H9 (cell line): ENCODE measurements around the gene SCFD2. TPM values are rescaled to one million over a fixed set of nuclear protein-coding genes. Genes with fewer than 3 reads are reported as not detected.
"Not testable (repeated sequence)": the region's sequence is repeated elsewhere in the genome, so short reads cannot be mapped to it uniquely, and the experiment has no call there.

ENCODE experiments used
- DNase-seq: peaks from one replicate; pipeline ENCODE4 v3.0.0-alpha.2; 2017
- H2AFZ ChIP-seq: one replicate; pipeline ENCODE4 v1.6.1; 2013; ENCODE audit warnings: mild to moderate bottlenecking, low read length, control low read depth, moderate library complexity
- H2AK5ac ChIP-seq: 2 replicates; pipeline ENCODE4 v1.6.1; 2013; ENCODE audit warnings: low read length, control low read depth, mixed read lengths; ENCODE audit not compliant: insufficient read length
- H2BK120ac ChIP-seq: one replicate; pipeline ENCODE4 v1.6.1; 2013; ENCODE audit warnings: low read depth, mild to moderate bottlenecking, low read length, control low read depth, inconsistent platforms; ENCODE audit not compliant: poor library complexity, severe bottlenecking
- H2BK12ac ChIP-seq: 2 replicates; pipeline ENCODE4 v1.6.1; 2013; ENCODE audit warnings: low read length, control low read depth, mixed read lengths, low read depth; ENCODE audit not compliant: insufficient read length
- H2BK15ac ChIP-seq: 2 replicates; pipeline ENCODE4 v1.6.1; 2013; ENCODE audit warnings: low read depth, low read length, control low read depth
- H2BK20ac ChIP-seq: one replicate; pipeline ENCODE4 v1.6.1; 2013; ENCODE audit warnings: low read depth, mild to moderate bottlenecking, low read length, control low read depth, inconsistent platforms; ENCODE audit not compliant: poor library complexity, severe bottlenecking
- H2BK5ac ChIP-seq: 2 replicates; pipeline ENCODE4 v1.6.1; 2013; ENCODE audit warnings: low read length, control low read depth, mixed read lengths; ENCODE audit not compliant: insufficient read length
- H3K14ac ChIP-seq: 2 replicates; pipeline ENCODE4 v1.6.1; 2013; ENCODE audit warnings: low read length, control low read depth; ENCODE audit not compliant: insufficient read depth
- H3K18ac ChIP-seq: 2 replicates; pipeline ENCODE4 v1.6.1; 2013; ENCODE audit warnings: low read depth, mild to moderate bottlenecking, mixed read lengths, low read length, control low read depth; ENCODE audit not compliant: insufficient read length
- H3K23ac ChIP-seq: 2 replicates; pipeline ENCODE4 v1.6.1; 2013; ENCODE audit warnings: low read length, control low read depth, mixed read lengths, low read depth; ENCODE audit not compliant: insufficient read length
- H3K23me2 ChIP-seq: 2 replicates; pipeline ENCODE4 v1.6.1; 2013; ENCODE audit warnings: low read depth, mild to moderate bottlenecking, mixed read lengths, low read length, control low read depth; ENCODE audit not compliant: insufficient read length, poor library complexity, severe bottlenecking
- H3K27ac ChIP-seq: 2 replicates; pipeline ENCODE4 v1.5.1; 2013; ENCODE audit warnings: low read length, control low read depth, mixed read lengths, low read depth; ENCODE audit not compliant: insufficient read length
- H3K27me3 ChIP-seq: 2 replicates; pipeline ENCODE4 v1.6.1; 2013; ENCODE audit warnings: low read length, control low read depth, inconsistent platforms; ENCODE audit not compliant: insufficient read depth
- H3K4ac ChIP-seq: 2 replicates; pipeline ENCODE4 v1.6.1; 2013; ENCODE audit warnings: low read depth, mild to moderate bottlenecking, control low read depth, inconsistent platforms, low read length, moderate library complexity
- H3K4me1 ChIP-seq: 2 replicates; pipeline ENCODE4 v1.6.1; 2013; ENCODE audit warnings: low read length, control low read depth, inconsistent platforms; ENCODE audit not compliant: insufficient read depth
- H3K4me2 ChIP-seq: 2 replicates; pipeline ENCODE4 v1.6.1; 2013; ENCODE audit warnings: low read length, control low read depth, mixed read lengths; ENCODE audit not compliant: insufficient read length, insufficient read depth
- H3K56ac ChIP-seq: 2 replicates; pipeline ENCODE4 v1.6.1; 2013; ENCODE audit warnings: low read depth, mild to moderate bottlenecking, mixed read lengths, low read length, control low read depth; ENCODE audit not compliant: insufficient read length
- H3K79me1 ChIP-seq: 2 replicates; pipeline ENCODE4 v1.6.1; 2013; ENCODE audit warnings: low read depth, mild to moderate bottlenecking, moderate library complexity, low read length, control low read depth, inconsistent platforms; ENCODE audit not compliant: insufficient read depth, poor library complexity, severe bottlenecking
- H3K79me2 ChIP-seq: 2 replicates; pipeline ENCODE4 v1.6.1; 2013; ENCODE audit warnings: low read length, control low read depth, inconsistent platforms; ENCODE audit not compliant: insufficient read depth
- H3K9ac ChIP-seq: 2 replicates; pipeline ENCODE4 v1.6.1; 2013; ENCODE audit warnings: low read length, control low read depth, mixed read lengths; ENCODE audit not compliant: insufficient read length; ENCODE audit errors: extremely low read depth
- H3K9me3 ChIP-seq: one replicate; pipeline ENCODE4 v1.6.1; 2013; ENCODE audit warnings: low read depth, low read length, inconsistent platforms; ENCODE audit not compliant: control insufficient read depth
- H3T11ph ChIP-seq: one replicate; pipeline ENCODE4 v1.6.1; 2013; ENCODE audit warnings: mild to moderate bottlenecking, low read length, control low read depth, inconsistent platforms
- H4K20me1 ChIP-seq: one replicate; pipeline ENCODE4 v1.6.1; 2013; ENCODE audit not compliant: control insufficient read depth, insufficient read length, insufficient read depth
- H4K5ac ChIP-seq: 2 replicates; pipeline ENCODE4 v1.6.1; 2013; ENCODE audit warnings: low read depth, mild to moderate bottlenecking, mixed read lengths, low read length, control low read depth; ENCODE audit not compliant: insufficient read length
- H4K8ac ChIP-seq: replicated peaks from 2 replicates; pipeline ENCODE4 v1.6.1; 2013; ENCODE audit warnings: low read length, control low read depth, mixed read lengths, low read depth; ENCODE audit not compliant: insufficient read length
- H4K91ac ChIP-seq: 2 replicates; pipeline ENCODE4 v1.6.1; 2013; ENCODE audit warnings: low read depth, mild to moderate bottlenecking, moderate library complexity, mixed read lengths, low read length, control low read depth; ENCODE audit not compliant: insufficient read length
- H3K27ac Mint-ChIP-seq, 3 experiments: 2 replicates in 2 of 3; 3 replicates in 1 of 3; pipeline ENCODE4 v1.8.0; 2020 to 2021; ENCODE audit warnings: mixed read lengths in 3 of 3, mild to moderate bottlenecking in 1 of 3, moderate library complexity in 1 of 3
- H3K27me3 Mint-ChIP-seq: 2 replicates; pipeline ENCODE4 v1.8.0; 2021; ENCODE audit warnings: low read depth, mild to moderate bottlenecking, moderate library complexity, mixed read lengths
- H3K36me3 Mint-ChIP-seq, 3 experiments: 2 replicates in 2 of 3; 3 replicates in 1 of 3; pipeline ENCODE4 v1.8.0; 2020 to 2021; ENCODE audit warnings: low read depth in 3 of 3, mixed read lengths in 3 of 3; ENCODE audit not compliant: insufficient read depth in 1 of 3
- H3K4me1 Mint-ChIP-seq, 2 experiments: 2 replicates each; pipeline ENCODE4 v1.8.0; 2020; ENCODE audit warnings: mixed read lengths in 2 of 2
- H3K4me3 Mint-ChIP-seq, 2 experiments: 2 replicates in 1 of 2; 3 replicates in 1 of 2; pipeline ENCODE4 v1.8.0; 2020 to 2021; ENCODE audit warnings: mild to moderate bottlenecking in 2 of 2, mixed read lengths in 2 of 2, moderate library complexity in 1 of 2
- H3K9me3 Mint-ChIP-seq, 2 experiments: 2 replicates in 1 of 2; 3 replicates in 1 of 2; pipeline ENCODE4 v1.8.0; 2020; ENCODE audit warnings: mild to moderate bottlenecking in 2 of 2, mixed read lengths in 2 of 2, moderate library complexity in 1 of 2
- WGBS: extraction: QIAGEN DNeasy Blood & Tissue Kit; methylation state at CpG from one replicate; pipeline ENCODE4 v1.1.7; 2013; ENCODE audit warnings: missing lambda C conversion rate, low lambda C conversion rate, mixed read lengths; ENCODE audit not compliant: insufficient read length; ENCODE audit errors: extremely low coverage; 5-methylcytosine and 5-hydroxymethylcytosine counted together
- total RNA-seq: library from RNA; stranded (reverse); gene quantifications from 2 replicates; pipeline ENCODE4 v1.2.1, GENCODE V29; 2021
- TF ChIP-seq, protein P1 (sequence below): fragments of 200-600 bp; sonication (generic); conservative IDR thresholded peaks from 3 replicates; pipeline ENCODE4 v1.8.0; 2021; ENCODE audit warnings: antibody characterized with exemption, mild to moderate bottlenecking

SCFD2 gene
- total RNA-seq, 1 experiment from 2014 or later: 10.1 TPM

- no peak overlapping the region for H3K9ac ChIP-seq
- no peak overlapping the region for H2BK5ac ChIP-seq
- H4K8ac ChIP-seq: no peak overlapping the region
- no peak for DNase-seq
- no peak overlapping the region for H3K56ac ChIP-seq
- H3K4ac ChIP-seq: no peak overlapping the region
- no peak overlapping the region for H2BK12ac ChIP-seq
- Mint-ChIP-seq H3K4me3 (no peak overlapping the region), H3K9me3 (peaks cover 13 to 17% of the 10 kb centered on the region in 2 experiments), H3K4me1 (no peaks in the 10 kb centered on the region), H3K27me3 (no peaks in the 10 kb centered on the region), H3K36me3 (peaks cover 0 to 8% (median 4%) of the 10 kb centered on the region in 3 experiments; a peak in 3 of 7 replicates), H3K27ac (no peak overlapping the region)
- H4K91ac ChIP-seq: no peak overlapping the region
- no peaks in the 10 kb centered on the region for H3K9me3 ChIP-seq
- no peak overlapping the region for H3K18ac ChIP-seq
- H2BK20ac ChIP-seq: no peak overlapping the region
- H3K27me3 ChIP-seq: no peaks in the 10 kb centered on the region
- H3K27ac ChIP-seq: no peak overlapping the region
- H2BK120ac ChIP-seq: no peak overlapping the region
- no peaks in the 10 kb centered on the region for H3K4me1 ChIP-seq
- no CpG with 5 or more reads among the region's 2 CpGs for WGBS
- no peak overlapping the region for H2AK5ac ChIP-seq
- no peaks in the 10 kb centered on the region for H4K20me1 ChIP-seq
- H3T11ph ChIP-seq: no peak overlapping the region
- no peak overlapping the region for H2AFZ ChIP-seq
- no peaks in the 10 kb centered on the region for H3K23me2 ChIP-seq
- H4K5ac ChIP-seq: no peak overlapping the region
- H2BK15ac ChIP-seq: no peak overlapping the region
- H3K79me1 ChIP-seq: no peaks in the 10 kb centered on the region
- H3K4me2 ChIP-seq: no peak overlapping the region
- TF ChIP-seq, protein P1, sequence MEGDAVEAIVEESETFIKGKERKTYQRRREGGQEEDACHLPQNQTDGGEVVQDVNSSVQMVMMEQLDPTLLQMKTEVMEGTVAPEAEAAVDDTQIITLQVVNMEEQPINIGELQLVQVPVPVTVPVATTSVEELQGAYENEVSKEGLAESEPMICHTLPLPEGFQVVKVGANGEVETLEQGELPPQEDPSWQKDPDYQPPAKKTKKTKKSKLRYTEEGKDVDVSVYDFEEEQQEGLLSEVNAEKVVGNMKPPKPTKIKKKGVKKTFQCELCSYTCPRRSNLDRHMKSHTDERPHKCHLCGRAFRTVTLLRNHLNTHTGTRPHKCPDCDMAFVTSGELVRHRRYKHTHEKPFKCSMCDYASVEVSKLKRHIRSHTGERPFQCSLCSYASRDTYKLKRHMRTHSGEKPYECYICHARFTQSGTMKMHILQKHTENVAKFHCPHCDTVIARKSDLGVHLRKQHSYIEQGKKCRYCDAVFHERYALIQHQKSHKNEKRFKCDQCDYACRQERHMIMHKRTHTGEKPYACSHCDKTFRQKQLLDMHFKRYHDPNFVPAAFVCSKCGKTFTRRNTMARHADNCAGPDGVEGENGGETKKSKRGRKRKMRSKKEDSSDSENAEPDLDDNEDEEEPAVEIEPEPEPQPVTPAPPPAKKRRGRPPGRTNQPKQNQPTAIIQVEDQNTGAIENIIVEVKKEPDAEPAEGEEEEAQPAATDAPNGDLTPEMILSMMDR: no peak
- no peak overlapping the region for H3K14ac ChIP-seq
- H3K79me2 ChIP-seq: no peaks in the 10 kb centered on the region
- H3K23ac ChIP-seq: no peak overlapping the region
Measured at GRCh38 chr4:53183754-53184153, 182.1 kb downstream of the SCFD2 start.

DNA sequence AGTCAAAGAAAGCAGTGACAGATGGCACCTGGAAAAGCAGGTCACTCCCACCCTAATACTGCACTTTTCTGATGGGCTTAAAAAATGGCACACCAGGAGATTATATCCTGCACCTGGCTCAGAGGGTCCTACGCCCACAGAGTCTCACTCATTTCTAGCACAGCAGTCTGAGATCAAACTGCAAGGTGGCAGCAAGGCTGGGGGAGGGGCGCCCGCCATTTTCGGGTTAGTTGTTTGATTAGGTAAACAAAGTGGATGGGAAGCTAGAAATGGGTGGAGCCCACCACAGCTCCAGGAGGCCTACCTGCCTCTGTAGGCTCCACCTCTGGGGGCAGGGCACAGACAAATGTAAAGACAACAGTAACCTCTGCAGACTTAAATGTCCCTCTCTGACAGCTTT lies 188.1 kb downstream of the SCFD2 start:
- not testable (repeated sequence) for H2BK120ac ChIP-seq, H3K27me3 Mint-ChIP-seq

More for the DNA sequence above, 188.1 kb downstream of the SCFD2 start:
- H3K9me3 Mint-ChIP-seq: peaks cover 35 to 39% of the 10 kb centered on the region in 2 experiments
- H3K4me3 Mint-ChIP-seq, H3K4ac ChIP-seq, H3K27me3 ChIP-seq, H3K23me2 ChIP-seq, H3K79me2 ChIP-seq, H2AFZ ChIP-seq, H4K8ac ChIP-seq, H4K91ac ChIP-seq, H2BK15ac ChIP-seq, H3K27ac Mint-ChIP-seq, DNase-seq, H3K27ac ChIP-seq, H3K4me2 ChIP-seq, H2BK20ac ChIP-seq, H4K20me1 ChIP-seq, H3K79me1 ChIP-seq, H3K18ac ChIP-seq, H3K9ac ChIP-seq, H3K14ac ChIP-seq, H2BK12ac ChIP-seq, H3K4me1 ChIP-seq, H3K56ac ChIP-seq, H3K4me1 Mint-ChIP-seq, H2AK5ac ChIP-seq, H3T11ph ChIP-seq, H3K23ac ChIP-seq, H2BK5ac ChIP-seq, H4K5ac ChIP-seq, H3K9me3 ChIP-seq: not testable (repeated sequence)
- no CpG with 5 or more reads among the region's 4 CpGs for WGBS
- peaks cover 5 to 25% (median 24%) of the 10 kb centered on the region in 3 experiments for H3K36me3 Mint-ChIP-seq
